Frontal cortex (tissue), 4 donors: ENCODE results near the gene COL28A1. TPM values are rescaled to one million over a fixed set of nuclear protein-coding genes. Genes with fewer than 3 reads are reported as not detected.

Source experiments
- DNase-seq, 2 donors: peaks; one replicate each; pipeline ENCODE4 v3.0.0; 2012; ENCODE audit warnings: low spot score in 2 of 2
- FAIRE-seq: peaks from 2 replicates; lab custom pipeline; 2012; peaks lifted over from hg19 to GRCh38; lab: Jason Lieb, UNC
- total RNA-seq: library from RNA; depleted of rRNA; stranded (reverse); fragments of >200 nt; gene quantifications from one replicate; pipeline ENCODE4 v1.2.3, GENCODE V29; 2014
- donor health status: control.
- donor health status: control.
- donor health status: control.

The COL28A1 gene
- total RNA-seq, 1 donor from 2014 or later = 0.82 TPM

GRCh38 chr7:7309203-7309602 lies 226.5 kb downstream of the COL28A1 start:
- FAIRE-seq (no peak), DNase-seq (no peak)

Other genes with a start within 250 kb of the COL28A1 start
- 72.2 TPM for gene MIOS, start 31.0 kb upstream of the COL28A1 start, total RNA-seq
- 7.3 TPM for gene UMAD1, start 104.9 kb upstream of the COL28A1 start, total RNA-seq
- gene RPA3, start 182.7 kb upstream of the COL28A1 start, total RNA-seq = 17.1 TPM